C4-2B (cell line): ENCODE data around the gene GBE1.

Source experiments
- H3K27ac ChIP-seq: fragments of 450-650 bp; 2 replicates; pipeline ENCODE4 v1.5.1; 2017
- CTCF ChIP-seq: fragments of 450-650 bp; conservative IDR thresholded peaks from 2 replicates; pipeline ENCODE4 v1.5.1; 2017; ENCODE audit warnings: mild to moderate bottlenecking
- ZFX ChIP-seq: fragments of 450-650 bp; IDR thresholded peaks from 2 replicates; pipeline ENCODE4 v1.6.1; 2017

Gene GBE1

GRCh38 chr3:81696090-81696489 is 65.4 kb downstream of the GBE1 start:
- no peak overlapping the region for H3K27ac ChIP-seq
- TF ChIP-seq CTCF (no peak), ZFX (no peak)

- H3K27ac ChIP-seq, result no peak overlapping the region
- TF ChIP-seq ZFX, result no peak
- TF ChIP-seq CTCF, result no peak
Observed at GRCh38 chr3:81695302-81695701, 66.1 kb downstream of the GBE1 start.

- TF ChIP-seq ZFX (no peak), CTCF (no peak)
- H3K27ac ChIP-seq, result no peak overlapping the region
Observed at GRCh38 chr3:81694662-81695061, 66.8 kb downstream of the GBE1 start.

GRCh38 chr3:81692766-81693165 is 68.7 kb downstream of the GBE1 start:
- TF ChIP-seq CTCF (no peak), ZFX (no peak)

GRCh38 chr3:81689617-81690016 is 71.8 kb downstream of the GBE1 start:
- TF ChIP-seq ZFX (no peak), CTCF (no peak)

More at GRCh38 chr3:81692766-81693165, 68.7 kb downstream of the GBE1 start:
- H3K27ac ChIP-seq, result no peak overlapping the region

GRCh38 chr3:81684751-81685395 is 76.6 kb downstream of the GBE1 start:
- H3K27ac ChIP-seq, result no peak overlapping the region
- TF ChIP-seq ZFX (no peak), CTCF (no peak)

More at GRCh38 chr3:81689617-81690016, 71.8 kb downstream of the GBE1 start:
- H3K27ac ChIP-seq, result no peak overlapping the region

- no peak for TF ChIP-seq CTCF
- no peak for TF ChIP-seq ZFX
- no peak overlapping the region for H3K27ac ChIP-seq
Observed at GRCh38 chr3:81676706-81677456, 84.6 kb downstream of the GBE1 start.
